PC-9 (cell line): ENCODE data around the gene AKT1S1.

Experiments
- CTCF ChIP-seq: fragments of 200-600 bp; sonication (generic); conservative IDR thresholded peaks from 2 replicates; pipeline ENCODE4 v1.6.1; 2017; ENCODE audit warnings: mixed run types, antibody characterized with exemption, mild to moderate bottlenecking, moderate library complexity
- EZH2 ChIP-seq: fragments of 200-600 bp; sonication (generic); IDR thresholded peaks from 2 replicates; pipeline ENCODE4 v1.8.0; 2017; ENCODE audit warnings: antibody characterized with exemption, low read depth

- TF ChIP-seq EZH2 (no peak), CTCF (no peak)
Measured at GRCh38 chr19:49827034-49827433, 50.1 kb downstream of the AKT1S1 start.
